ENCODE results near the gene C21orf91.

Gene C21orf91

GRCh38 chr21:17796503-17796902, 22.7 kb downstream of the C21orf91 start:
- DNase-seq, result no peak

GRCh38 chr21:17796037-17796403, 23.1 kb downstream of the C21orf91 start:
- no peak for DNase-seq

- no peak for DNase-seq
Measured at GRCh38 chr21:17795146-17796036, 23.8 kb downstream of the C21orf91 start.

- DNase-seq, result no peak
Measured at GRCh38 chr21:17794518-17795145, 24.5 kb downstream of the C21orf91 start.

- DNase-seq, result no peak
Measured at GRCh38 chr21:17793246-17794123, 25.7 kb downstream of the C21orf91 start.

GRCh38 chr21:17789656-17790055, 29.5 kb downstream of the C21orf91 start:
- DNase-seq, result no peak

- DNase-seq, result no peak
Measured at GRCh38 chr21:17789069-17789468, 30.1 kb downstream of the C21orf91 start.

- DNase-seq, result no peak
Measured at GRCh38 chr21:17786851-17787181, 32.3 kb downstream of the C21orf91 start.

- DNase-seq, result no peak
Measured at GRCh38 chr21:17786071-17786850, 32.9 kb downstream of the C21orf91 start.

- no peak for DNase-seq
Measured at GRCh38 chr21:17785403-17785788, 33.8 kb downstream of the C21orf91 start.

- no peak for DNase-seq
Measured at GRCh38 chr21:17784604-17785402, 34.4 kb downstream of the C21orf91 start.

- no peak for DNase-seq
Measured at GRCh38 chr21:17784180-17784598, 35.0 kb downstream of the C21orf91 start.

GRCh38 chr21:17783481-17784179, 35.5 kb downstream of the C21orf91 start:
- DNase-seq, result no peak

- no peak for DNase-seq
Measured at GRCh38 chr21:17783003-17783402, 36.2 kb downstream of the C21orf91 start.

GRCh38 chr21:17782051-17782450, 37.1 kb downstream of the C21orf91 start:
- DNase-seq, result no peak

GRCh38 chr21:17781524-17781923, 37.6 kb downstream of the C21orf91 start:
- DNase-seq, result no peak

- no peak for DNase-seq
Measured at GRCh38 chr21:17780539-17780938, 38.6 kb downstream of the C21orf91 start.

GRCh38 chr21:17779980-17780379, 39.2 kb downstream of the C21orf91 start:
- no peak for DNase-seq

GRCh38 chr21:17779496-17779895, 39.7 kb downstream of the C21orf91 start:
- DNase-seq, result no peak

GRCh38 chr21:17777072-17777765, 41.9 kb downstream of the C21orf91 start:
- DNase-seq, result no peak
